Measurements from ENCODE around the gene NELFB.

Gene NELFB

DNA sequence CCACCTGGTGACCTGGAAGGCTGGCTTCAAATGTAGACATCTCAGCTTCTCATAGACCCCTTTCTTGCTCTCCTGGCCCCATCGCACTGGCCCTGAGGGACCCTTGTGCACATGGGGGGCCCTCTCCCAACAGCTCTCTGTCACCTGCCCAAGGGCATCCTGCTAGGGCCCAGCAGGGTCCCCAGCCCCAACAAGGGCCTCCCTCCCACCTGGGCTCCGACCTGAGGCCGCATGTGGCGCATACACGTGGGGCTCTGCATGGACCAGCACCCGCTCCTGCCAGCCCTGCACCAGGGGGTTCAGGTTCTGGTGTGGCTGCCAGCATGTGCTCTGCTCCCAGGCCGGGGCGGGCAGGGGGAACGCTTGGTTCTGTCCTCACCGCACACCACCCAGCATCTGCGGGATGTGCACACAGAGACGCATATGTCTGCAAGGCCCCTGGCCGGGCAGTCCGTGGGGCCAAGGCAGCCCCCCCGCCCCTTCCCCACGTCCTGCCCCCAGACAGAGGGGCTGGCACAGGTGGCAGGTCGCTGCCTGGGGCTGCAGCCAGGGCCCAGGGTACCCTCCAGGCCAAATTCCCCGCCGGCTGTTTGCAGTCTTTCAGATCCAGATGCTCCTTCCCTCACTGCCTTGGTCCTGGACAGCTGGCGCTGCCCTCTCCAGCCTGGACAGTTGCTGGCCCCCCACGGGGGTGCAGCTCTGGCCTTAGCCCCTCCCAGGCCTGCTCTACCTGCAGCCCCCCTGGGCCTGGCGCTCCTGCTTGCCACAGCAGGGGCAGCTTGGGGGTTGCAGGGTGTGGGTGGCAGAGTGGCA lies 64.8 kb downstream of the NELFB start:
- TF ChIP-seq, protein P1, sequence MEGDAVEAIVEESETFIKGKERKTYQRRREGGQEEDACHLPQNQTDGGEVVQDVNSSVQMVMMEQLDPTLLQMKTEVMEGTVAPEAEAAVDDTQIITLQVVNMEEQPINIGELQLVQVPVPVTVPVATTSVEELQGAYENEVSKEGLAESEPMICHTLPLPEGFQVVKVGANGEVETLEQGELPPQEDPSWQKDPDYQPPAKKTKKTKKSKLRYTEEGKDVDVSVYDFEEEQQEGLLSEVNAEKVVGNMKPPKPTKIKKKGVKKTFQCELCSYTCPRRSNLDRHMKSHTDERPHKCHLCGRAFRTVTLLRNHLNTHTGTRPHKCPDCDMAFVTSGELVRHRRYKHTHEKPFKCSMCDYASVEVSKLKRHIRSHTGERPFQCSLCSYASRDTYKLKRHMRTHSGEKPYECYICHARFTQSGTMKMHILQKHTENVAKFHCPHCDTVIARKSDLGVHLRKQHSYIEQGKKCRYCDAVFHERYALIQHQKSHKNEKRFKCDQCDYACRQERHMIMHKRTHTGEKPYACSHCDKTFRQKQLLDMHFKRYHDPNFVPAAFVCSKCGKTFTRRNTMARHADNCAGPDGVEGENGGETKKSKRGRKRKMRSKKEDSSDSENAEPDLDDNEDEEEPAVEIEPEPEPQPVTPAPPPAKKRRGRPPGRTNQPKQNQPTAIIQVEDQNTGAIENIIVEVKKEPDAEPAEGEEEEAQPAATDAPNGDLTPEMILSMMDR (IDR thresholded peaks at IDR 0.05; ENCODE audit: low read depth, low read length): no peak
- no peak for DNase-seq (ENCODE audit: extremely low read depth, low read depth)

GRCh38 chr9:137320555-137321384 lies 65.6 kb downstream of the NELFB start:
- DNase-seq (ENCODE audit: extremely low read depth, low read depth): no peak

DNA sequence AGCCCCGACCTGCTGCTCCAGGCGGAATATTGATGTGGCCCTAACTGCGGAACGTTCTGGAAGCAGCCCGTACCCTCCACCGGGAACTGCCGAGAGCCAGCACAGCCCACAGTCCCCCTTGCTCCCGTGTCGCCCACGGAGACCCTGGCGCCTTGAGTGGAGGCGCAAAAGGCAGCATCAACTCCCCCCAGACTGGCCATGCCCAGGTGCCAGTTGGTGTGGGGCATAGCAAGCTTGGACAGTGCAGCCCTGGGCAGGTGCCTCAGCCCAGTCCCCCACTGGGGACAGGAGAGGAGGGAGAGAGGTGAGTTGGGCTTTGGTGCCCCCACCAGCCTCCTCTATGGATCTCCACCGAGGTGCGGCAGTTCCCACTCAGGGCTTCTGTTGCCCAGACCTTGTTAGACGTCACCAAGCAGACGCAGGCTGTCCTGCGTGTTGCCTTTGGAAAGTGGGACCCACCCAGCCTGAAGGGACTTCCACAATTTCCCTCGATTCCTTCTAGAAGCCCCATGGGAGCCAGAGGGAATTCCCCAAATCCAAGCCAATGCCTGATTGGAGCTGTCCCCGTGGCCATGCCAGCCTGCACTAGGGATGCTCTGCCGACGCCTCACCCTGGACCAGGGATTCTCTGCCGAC lies 66.7 kb downstream of the NELFB start:
- TF ChIP-seq, protein P1 (IDR thresholded peaks at IDR 0.05; ENCODE audit: low read depth, low read length): no peak

More at GRCh38 chr9:137320555-137321384, 65.6 kb downstream of the NELFB start:
- TF ChIP-seq, protein P1 (IDR thresholded peaks at IDR 0.05; ENCODE audit: low read depth, low read length): no peak

More for the DNA sequence above, 66.7 kb downstream of the NELFB start:
- no peak for DNase-seq (ENCODE audit: extremely low read depth, low read depth)

Measured in AG09319 (cell line).